ENCODE data around the gene WWC1.

Gene WWC1

DNA sequence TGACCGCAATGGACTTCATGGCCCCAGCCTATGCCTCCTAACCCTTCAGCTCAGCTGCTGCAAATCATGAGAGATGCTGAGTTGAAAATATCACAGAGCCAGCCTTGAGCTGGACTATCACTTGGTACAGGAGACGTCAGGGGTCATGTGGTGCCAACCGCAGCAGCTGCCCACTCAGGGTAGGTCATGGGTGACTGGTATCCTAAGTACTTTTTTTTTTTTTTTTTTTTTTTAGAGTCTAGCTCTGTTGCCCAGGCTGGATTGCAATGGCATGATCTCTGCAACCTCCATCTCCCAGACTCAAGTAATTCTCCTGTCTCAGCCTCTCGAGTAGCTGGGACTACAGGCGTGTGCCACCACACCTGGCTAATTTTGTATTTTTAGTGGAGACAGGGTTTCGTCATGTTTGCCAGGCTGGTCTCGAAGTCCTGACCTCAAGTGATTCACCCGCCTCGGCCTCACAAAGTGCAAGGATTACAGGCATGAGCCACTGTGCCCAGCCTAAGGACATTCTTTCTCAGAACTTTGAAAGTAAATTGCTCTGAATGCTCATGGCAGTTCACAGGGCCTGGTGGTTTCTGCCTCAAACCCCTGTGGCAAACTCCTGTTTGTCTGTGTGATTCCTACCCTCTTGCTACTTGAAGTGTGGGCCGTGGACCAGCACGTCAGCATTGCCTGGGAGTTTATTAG is 21.3 kb downstream of the WWC1 start:
- TF ChIP-seq, protein P1, sequence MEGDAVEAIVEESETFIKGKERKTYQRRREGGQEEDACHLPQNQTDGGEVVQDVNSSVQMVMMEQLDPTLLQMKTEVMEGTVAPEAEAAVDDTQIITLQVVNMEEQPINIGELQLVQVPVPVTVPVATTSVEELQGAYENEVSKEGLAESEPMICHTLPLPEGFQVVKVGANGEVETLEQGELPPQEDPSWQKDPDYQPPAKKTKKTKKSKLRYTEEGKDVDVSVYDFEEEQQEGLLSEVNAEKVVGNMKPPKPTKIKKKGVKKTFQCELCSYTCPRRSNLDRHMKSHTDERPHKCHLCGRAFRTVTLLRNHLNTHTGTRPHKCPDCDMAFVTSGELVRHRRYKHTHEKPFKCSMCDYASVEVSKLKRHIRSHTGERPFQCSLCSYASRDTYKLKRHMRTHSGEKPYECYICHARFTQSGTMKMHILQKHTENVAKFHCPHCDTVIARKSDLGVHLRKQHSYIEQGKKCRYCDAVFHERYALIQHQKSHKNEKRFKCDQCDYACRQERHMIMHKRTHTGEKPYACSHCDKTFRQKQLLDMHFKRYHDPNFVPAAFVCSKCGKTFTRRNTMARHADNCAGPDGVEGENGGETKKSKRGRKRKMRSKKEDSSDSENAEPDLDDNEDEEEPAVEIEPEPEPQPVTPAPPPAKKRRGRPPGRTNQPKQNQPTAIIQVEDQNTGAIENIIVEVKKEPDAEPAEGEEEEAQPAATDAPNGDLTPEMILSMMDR (IDR thresholded peaks at IDR 0.05; ENCODE audit: insufficient read depth, low read length, poor library complexity, severe bottlenecking), result no peak
- no peak overlapping the region for H3K4me3 ChIP-seq (replicated peaks; ENCODE audit: low read depth, low read length)
- H3K36me3 ChIP-seq (ENCODE audit: control insufficient read depth, insufficient read depth, low read length), result no peaks in the 10 kb centered on the region
- H3K27me3 ChIP-seq (replicated peaks; ENCODE audit: control insufficient read depth, insufficient read depth, low read length), result no peaks in the 10 kb centered on the region; the same call in 1 of the 2 replicates
- no peak for DNase-seq (ENCODE audit: extremely low read depth, insufficient read length)

DNA sequence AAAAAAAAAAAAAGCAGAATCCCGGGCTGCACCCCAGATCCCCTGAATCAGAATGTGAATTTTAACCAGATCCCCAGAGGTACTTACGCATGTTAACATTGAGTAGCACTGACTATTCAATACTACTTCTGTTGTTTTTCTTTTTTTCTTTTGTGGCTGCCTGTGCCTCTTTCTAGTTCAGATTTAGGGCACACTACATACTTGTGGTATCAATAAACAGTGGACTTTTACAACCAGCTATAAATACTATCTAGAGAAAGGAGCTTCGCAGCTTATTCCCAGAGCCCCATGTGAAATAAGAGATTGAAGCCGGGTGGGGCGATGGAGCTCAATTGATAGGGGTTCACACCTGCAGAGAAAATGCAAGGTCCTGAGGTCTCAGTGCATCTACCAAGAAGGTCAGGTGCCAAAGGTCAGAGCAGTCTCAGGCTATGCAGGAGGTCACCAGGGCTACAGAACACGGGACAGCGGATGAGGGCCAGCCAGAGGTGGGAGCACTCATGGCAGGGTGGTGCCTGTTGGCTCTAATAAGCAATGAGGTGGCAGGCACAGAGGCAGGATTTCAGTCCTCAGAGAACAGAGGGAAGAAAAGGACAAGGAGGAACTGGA is 22.3 kb downstream of the WWC1 start:
- TF ChIP-seq, protein P1 (IDR thresholded peaks at IDR 0.05; ENCODE audit: insufficient read depth, low read length, poor library complexity, severe bottlenecking), result no peak
- DNase-seq (ENCODE audit: extremely low read depth, insufficient read length), result no peak
- no peaks in the 10 kb centered on the region for H3K36me3 ChIP-seq (ENCODE audit: control insufficient read depth, insufficient read depth, low read length)
- H3K27me3 ChIP-seq (replicated peaks; ENCODE audit: control insufficient read depth, insufficient read depth, low read length), result no peaks in the 10 kb centered on the region; the same call in 1 of the 2 replicates
- no peak overlapping the region for H3K4me3 ChIP-seq (replicated peaks; ENCODE audit: low read depth, low read length)

DNA sequence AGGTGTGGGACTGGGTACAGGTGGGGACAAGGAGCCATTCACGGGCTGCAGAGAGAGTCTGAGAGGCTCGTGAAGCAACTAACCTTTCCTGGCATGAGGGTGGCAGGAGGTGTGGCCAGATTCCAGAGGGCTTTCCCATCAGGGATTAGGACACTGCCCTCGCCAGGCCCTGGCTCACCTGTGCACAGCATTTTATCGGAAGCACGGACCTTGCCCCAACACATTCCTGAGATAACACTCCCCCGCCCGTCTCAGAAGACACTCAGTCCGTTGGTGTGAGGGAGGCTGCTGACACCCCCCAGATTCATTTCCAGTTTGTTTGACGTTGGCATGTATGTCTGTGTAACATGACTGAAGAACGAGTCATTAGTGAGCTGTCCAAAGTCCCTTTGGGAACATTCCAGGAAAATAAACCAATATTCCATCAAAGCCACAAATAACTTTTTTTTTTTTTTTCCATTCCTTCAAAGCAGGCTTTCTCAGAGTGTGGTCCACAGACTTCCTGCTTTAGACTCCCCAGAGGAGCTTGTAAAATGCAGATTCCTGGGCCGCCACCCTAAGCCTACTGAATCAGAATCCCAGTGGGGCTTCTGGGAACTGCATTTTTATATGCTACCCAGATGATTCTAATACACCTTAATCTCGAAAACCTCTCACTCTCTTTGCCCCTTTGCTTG is 23.4 kb downstream of the WWC1 start:
- DNase-seq (ENCODE audit: extremely low read depth, insufficient read length), result no peak
- no peaks in the 10 kb centered on the region; the same call in 1 of the 2 replicates for H3K27me3 ChIP-seq (replicated peaks; ENCODE audit: control insufficient read depth, insufficient read depth, low read length)
- no peaks in the 10 kb centered on the region for H3K36me3 ChIP-seq (ENCODE audit: control insufficient read depth, insufficient read depth, low read length)
- H3K4me3 ChIP-seq (replicated peaks; ENCODE audit: low read depth, low read length), result no peak overlapping the region
- TF ChIP-seq, protein P1 (IDR thresholded peaks at IDR 0.05; ENCODE audit: insufficient read depth, low read length, poor library complexity, severe bottlenecking), result no peak

DNA sequence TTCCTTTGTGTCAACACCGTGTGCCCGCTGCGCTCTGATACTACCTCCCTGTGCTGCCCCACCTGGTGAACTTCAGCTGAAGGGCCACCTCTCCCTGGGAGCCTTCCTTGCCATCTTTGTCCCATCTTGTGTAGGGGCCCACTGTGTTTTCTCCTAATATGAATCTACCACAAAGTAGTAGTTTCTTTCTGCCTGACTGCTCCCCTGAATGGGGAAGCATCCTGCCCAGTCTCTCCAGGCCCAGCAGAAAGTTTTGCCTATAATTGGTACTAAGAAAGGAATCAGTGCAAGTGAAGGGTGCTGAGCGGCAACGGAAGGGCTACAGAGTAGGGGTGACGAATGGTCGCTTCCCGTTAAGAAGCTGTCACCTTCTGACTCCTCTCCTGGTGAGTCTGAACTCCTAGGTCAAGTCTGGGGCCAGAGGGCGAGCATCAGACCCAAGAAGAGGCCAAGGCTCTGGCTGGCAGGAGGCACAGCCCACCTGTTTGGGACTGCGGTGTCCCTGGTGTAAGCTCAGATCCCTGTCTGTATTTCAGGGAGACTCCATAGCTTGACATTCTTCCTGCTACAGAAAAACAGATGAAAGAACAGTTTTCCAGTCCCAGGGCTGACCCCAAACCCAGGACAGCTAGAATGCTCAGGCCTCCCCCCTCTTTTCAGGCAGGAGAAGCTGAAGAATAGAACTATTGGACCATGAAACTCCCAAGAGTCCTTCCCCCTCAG is 24.1 kb downstream of the WWC1 start:
- Histone ChIP-seq H3K27me3 (replicated peaks; ENCODE audit: control insufficient read depth, insufficient read depth, low read length) (no peaks in the 10 kb centered on the region; the same call in 1 of the 2 replicates), H3K36me3 (ENCODE audit: control insufficient read depth, insufficient read depth, low read length) (no peaks in the 10 kb centered on the region), H3K4me3 (replicated peaks; ENCODE audit: low read depth, low read length) (no peak overlapping the region)
- TF ChIP-seq, protein P1 (IDR thresholded peaks at IDR 0.05; ENCODE audit: insufficient read depth, low read length, poor library complexity, severe bottlenecking), result no peak
- DNase-seq (ENCODE audit: extremely low read depth, insufficient read length), result no peak

DNA sequence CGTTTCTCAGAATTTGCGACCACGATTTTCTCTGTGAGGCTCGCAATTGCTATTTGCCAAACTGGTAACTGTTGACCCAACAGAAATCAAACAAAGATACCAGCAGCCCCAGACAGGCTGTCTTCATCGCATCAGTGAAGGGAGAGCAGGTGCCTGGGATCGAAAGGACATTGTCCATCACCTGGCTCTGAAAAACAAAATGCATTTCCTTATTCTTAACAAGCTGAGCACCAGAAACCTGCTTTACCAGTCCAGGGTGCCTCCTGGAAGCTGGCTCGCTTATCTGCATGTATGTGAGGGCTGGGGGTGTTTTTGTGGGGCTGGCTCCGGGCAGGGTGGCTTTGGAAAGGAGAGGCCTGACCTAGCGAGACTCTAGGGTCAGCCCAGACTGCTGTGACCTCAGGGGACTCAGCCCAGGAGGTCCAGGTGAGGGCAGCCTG is 24.7 kb downstream of the WWC1 start:
- Histone ChIP-seq H3K4me3 (replicated peaks; ENCODE audit: low read depth, low read length) (no peak overlapping the region), H3K27me3 (replicated peaks; ENCODE audit: control insufficient read depth, insufficient read depth, low read length) (no peaks in the 10 kb centered on the region; the same call in 1 of the 2 replicates), H3K36me3 (ENCODE audit: control insufficient read depth, insufficient read depth, low read length) (no peaks in the 10 kb centered on the region)
- DNase-seq (ENCODE audit: extremely low read depth, insufficient read length), result no peak
- TF ChIP-seq, protein P1 (IDR thresholded peaks at IDR 0.05; ENCODE audit: insufficient read depth, low read length, poor library complexity, severe bottlenecking), result no peak

All from GM06990 (cell line).